NCI-H82 treated with DMSO at 0.1 percent for 48 hours (cell line): ENCODE measurements around the gene ARHGAP33.

Source experiments
- DNase-seq: peaks from one replicate; lab custom pipeline; 2025; ENCODE audit not compliant: unreplicated experiment; lab: John Stamatoyannopoulos, UW

ARHGAP33 gene

GRCh38 chr19:35775298-35776101 is at the start of gene ARHGAP33:
Gene ARHGAP33 (plus strand): TSS chr19:35775564. CDS start chr19:35775659, 95 bp downstream.
- DNase-seq: peak; percentile 95

DNA sequence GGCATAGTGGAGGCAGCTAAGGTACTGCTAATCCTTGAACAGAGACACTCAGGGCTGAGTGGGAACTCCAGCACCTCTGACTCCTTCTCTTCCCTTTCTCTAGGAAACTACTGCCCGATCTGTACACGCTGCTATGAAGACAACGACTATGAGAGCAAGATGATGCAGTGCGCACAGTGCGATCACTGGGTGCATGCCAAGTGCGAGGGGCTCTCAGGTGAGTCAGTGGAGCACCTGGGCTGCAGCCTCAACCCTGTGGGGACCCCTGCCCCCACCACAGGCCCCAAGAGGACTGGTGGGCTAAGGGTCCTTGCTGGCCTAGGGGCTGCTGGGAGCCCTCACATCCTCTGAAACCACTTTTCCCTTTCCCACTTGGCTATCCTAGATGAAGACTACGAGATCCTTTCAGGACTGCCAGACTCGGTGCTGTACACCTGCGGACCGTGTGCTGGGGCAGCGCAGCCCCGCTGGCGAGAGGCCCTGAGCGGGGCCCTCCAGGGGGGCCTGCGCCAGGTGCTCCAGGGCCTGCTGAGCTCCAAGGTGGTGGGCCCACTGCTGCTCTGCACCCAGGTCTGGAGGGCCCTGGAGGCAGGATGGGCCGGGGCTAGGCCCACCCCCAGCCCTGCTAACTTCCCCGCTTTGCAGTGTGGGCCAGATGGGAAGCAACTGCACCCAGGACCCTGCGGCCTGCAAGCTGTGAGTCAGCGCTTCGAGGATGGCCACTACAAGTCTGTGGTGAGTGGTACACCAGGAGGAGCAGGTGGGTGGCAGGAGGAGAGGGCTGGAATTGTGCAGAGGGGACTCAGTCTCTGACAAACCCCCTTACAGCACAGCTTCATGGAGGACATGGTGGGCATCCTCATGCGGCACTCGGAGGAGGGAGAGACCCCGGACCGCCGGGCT is 48.1 kb upstream of the ARHGAP33 start:
- no peak for DNase-seq

GRCh38 chr19:35727956-35728706 is 47.2 kb upstream of the ARHGAP33 start:
- DNase-seq: no peak

GRCh38 chr19:35729021-35729420 is 46.3 kb upstream of the ARHGAP33 start:
- no peak for DNase-seq

- no peak for DNase-seq
Measured at GRCh38 chr19:35729763-35730162, 45.6 kb upstream of the ARHGAP33 start.

GRCh38 chr19:35730326-35730725 is 45.0 kb upstream of the ARHGAP33 start:
- no peak for DNase-seq

DNA sequence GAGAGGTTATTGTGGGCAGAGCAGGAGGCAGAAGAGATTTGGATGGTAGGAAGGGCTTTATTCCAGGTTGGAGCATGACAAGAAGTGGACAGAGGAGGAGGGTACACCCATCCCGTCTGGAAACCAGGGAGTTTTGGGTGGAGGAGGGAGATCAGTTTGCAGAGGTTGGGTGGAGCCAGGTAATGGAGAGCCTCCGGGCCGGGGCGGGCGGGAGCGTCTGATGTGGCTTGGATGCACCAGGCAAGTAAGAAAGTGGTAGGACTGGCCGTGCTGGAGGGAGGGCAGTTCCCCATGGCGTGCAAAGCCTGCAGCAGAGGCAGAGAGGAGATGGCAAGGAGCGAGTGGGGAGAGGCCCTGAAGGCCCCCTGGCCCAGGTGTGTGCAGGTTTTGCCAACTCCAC is 44.0 kb upstream of the ARHGAP33 start:
- DNase-seq: no peak

DNA sequence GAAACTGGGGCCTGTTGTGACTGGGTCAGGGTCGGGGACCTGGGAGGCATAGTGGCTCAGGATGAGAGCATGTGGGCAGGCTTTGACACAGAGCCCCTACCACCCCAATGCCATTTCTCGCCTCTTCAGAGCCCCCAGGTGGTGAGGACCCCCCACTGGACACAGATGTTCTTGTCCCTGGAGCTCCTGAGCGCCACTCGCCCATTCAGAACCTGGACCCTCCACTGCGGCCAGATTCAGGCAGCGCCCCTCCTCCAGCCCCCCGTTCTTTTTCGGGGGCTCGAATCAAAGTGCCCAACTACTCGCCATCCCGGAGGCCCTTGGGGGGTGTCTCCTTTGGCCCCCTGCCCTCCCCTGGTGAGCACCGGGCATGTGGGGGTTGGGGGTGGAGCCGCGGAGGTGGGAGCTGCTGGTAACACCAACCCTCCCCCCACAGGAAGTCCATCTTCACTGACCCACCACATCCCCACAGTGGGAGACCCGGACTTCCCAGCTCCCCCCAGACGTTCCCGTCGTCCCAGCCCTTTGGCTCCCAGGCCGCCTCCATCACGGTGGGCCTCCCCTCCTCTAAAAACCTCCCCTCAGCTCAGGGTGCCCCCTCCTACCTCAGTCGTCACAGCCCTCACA is 43.5 kb upstream of the ARHGAP33 start:
- DNase-seq: no peak

DNA sequence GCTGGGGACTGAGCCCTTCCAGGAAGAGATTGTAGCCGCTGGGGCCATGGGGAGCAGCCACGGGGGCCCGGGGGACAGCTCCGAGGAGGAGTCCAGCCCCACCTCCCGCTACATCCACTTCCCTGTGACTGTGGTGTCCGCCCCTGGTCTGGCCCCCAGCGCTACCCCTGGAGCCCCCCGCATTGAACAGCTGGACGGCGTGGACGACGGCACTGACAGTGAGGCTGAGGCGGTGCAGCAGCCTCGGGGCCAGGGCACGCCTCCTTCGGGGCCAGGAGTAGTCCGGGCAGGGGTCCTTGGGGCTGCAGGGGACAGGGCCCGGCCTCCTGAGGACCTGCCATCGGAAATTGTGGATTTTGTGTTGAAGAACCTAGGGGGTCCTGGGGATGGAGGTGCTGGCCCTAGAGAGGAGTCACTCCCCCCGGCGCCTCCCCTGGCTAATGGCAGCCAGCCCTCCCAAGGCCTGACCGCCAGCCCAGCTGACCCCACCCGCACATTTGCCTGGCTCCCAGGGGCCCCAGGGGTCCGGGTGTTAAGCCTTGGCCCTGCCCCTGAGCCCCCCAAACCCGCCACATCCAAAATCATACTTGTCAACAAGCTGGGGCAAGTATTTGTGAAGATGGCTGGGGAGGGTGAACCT is 42.7 kb upstream of the ARHGAP33 start:
- DNase-seq: no peak

GRCh38 chr19:35733180-35734125 is 41.9 kb upstream of the ARHGAP33 start:
- no peak for DNase-seq

DNA sequence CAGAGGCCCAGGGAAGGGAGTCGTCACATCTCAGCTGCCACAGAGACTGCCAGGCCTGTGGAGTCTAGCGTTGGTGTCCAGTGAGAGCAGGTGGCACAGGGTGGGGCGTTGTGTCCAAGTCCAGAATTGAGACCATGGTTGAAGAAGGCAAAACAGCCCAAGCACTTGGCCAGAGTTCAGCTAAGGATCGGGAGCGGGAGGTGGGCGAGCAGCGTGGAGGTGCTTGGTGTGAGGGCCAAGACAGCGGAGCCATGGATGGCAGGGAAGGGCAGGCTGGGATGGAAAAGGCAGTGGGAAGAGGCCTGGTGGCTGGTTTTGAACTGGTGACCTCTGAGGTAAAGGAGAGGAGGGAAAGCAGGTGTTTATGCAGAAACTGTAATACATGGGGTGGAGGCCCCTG is 41.1 kb upstream of the ARHGAP33 start:
- no peak for DNase-seq

- no peak for DNase-seq
Measured at GRCh38 chr19:35734889-35735288, 40.5 kb upstream of the ARHGAP33 start.

DNA sequence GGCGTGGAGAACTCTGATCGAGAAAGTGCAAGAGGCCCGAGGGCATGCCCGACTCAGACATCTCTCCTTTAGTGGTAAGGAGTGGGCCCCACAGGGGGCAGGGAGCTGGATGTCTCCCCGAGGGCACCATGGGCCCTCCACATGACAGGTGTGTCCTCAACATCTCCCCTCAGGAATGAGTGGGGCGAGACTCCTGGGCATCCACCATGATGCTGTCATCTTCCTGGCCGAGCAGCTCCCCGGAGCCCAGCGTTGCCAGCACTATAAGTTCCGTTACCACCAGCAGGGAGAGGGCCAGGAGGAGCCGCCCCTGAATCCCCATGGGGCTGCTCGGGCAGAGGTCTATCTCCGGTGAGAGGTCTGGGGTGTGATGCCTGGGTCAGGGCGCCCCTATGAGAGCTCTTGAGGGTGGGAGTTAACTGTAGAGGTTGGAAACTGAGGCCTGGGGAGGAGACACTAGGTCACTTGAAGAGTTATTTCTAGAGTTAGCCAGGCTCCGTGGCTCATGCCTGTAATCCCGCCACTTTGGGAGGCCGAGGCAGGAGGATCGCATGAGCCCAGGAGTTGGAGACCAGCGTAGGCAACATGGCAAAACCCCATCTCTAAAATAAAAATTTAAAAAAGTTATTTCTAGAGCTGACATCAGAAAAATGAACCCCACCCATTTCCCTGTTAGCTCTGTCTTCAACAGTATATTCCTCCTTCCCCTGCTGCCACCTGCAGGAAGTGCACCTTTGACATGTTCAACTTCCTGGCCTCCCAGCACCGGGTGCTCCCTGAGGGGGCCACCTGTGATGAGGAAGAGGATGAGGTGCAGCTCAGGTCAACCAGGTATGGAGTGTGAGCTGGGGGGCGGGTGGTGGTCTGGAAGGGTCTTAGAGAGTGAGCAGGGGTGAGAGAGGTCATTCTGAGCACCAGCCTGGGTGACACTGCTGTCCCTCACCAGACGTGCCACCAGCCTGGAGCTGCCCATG is 38.2 kb upstream of the ARHGAP33 start:
- DNase-seq: no peak

- no peak for DNase-seq
Measured at GRCh38 chr19:35738021-35738886, 37.1 kb upstream of the ARHGAP33 start.

DNA sequence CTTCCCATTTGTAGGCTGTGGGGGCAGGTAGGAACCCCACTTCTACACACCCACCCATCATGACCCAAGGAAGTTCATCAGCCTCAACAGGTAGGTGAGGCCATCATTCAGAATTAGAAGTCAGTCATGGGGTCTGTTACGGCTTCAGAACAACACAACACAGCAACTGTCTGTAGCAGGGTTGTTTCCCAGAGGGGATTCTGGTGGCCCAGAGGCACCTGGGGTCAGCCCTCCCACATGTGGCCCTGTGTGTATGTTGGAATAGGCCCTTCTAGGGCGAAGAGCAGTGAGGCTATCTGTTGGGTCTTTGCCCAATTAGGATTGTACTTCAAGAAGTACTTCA is 36.5 kb upstream of the ARHGAP33 start:
- no peak for DNase-seq

DNA sequence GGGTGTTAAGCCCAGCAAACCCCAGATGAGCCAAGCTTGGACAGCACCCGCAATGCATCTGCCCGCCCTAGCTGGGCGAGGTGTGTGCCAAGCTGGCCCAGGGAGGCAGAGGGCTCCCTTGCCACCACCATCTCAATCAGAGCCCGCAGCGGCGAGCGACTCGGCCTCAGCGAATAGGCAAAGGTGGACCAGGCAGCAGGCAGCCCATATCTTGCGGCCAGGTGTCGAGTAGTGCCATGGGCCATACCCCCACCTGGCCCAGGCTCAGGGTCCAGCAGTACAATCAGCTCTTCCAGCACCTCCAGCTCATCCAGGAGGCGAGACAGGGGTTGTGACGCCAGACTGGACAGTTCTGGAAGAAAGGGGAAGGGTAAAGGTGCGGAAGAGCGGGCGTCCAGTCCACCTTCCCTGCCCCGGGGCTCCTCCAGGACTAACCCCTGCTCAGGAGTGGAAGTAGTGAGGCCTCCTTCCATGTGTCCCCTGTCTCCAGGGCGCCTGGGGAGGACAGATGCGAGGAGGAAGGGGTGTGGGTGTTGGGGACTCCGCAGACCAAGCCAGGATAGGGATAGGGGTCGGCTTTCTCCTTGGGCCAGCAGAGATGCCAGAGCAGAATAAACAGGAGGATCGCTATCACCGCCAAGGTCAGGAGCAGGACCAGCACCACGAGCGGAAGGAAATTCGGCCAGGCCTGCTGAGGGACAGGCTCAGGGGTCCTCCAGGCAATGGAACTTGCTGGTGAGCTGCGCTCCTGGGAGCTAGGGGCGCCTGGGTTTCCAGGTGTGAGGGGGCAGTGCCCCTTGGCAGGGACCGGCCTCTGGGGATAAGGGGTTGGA is 35.9 kb upstream of the ARHGAP33 start:
- DNase-seq: no peak

DNA sequence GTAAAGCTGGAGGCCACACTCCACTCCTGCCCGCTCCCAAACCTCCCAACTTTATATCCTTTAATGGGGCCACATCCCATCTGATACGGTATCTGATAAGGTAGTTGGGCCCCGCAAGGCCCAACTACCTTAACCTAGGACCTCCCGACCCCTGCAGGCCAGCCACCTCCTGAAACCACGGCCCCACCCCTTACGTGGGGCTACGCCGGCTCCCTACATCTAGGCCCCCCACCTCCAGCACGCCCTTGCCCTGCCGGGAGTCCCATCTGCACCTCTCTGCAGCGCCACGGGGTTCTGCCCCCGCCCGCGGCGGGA is 35.3 kb upstream of the ARHGAP33 start:
- no peak for DNase-seq
